ENCODE measurements around the gene FHIT.

The FHIT gene

DNA sequence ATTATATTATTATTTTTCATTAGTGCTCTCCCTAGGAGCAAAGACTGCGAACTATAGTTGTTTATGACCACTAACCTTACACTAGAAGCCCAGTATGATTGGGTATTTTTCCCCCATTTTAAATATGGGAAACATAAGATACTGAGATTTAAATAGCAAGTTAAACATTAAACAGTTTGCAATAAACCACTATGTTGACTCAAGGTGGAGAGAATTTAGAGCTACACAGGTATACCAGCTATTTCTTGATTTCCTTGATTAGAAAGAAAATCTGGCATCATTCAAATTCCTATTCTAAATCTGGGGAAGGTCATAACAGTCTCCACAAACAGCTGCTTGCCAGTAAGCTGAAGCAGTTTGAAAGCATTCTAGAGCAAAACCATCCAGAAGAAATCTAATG, 1337.6 kb downstream of the FHIT start:
- TF ChIP-seq, protein P1, sequence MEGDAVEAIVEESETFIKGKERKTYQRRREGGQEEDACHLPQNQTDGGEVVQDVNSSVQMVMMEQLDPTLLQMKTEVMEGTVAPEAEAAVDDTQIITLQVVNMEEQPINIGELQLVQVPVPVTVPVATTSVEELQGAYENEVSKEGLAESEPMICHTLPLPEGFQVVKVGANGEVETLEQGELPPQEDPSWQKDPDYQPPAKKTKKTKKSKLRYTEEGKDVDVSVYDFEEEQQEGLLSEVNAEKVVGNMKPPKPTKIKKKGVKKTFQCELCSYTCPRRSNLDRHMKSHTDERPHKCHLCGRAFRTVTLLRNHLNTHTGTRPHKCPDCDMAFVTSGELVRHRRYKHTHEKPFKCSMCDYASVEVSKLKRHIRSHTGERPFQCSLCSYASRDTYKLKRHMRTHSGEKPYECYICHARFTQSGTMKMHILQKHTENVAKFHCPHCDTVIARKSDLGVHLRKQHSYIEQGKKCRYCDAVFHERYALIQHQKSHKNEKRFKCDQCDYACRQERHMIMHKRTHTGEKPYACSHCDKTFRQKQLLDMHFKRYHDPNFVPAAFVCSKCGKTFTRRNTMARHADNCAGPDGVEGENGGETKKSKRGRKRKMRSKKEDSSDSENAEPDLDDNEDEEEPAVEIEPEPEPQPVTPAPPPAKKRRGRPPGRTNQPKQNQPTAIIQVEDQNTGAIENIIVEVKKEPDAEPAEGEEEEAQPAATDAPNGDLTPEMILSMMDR (IDR thresholded peaks at IDR 0.05; ENCODE audit: low read depth, low read length, missing control alignments) = no peak
- in situ Hi-C loops (cut with HindIII; ENCODE audit: low pct_ligation_motif_present, low sequenced_read_pairs) = no loop called here
- DNase-seq = no peak
- no peaks in the 10 kb centered on the region for H3K36me3 ChIP-seq (replicated peaks)
- no peaks in the 10 kb centered on the region for H3K27me3 ChIP-seq (replicated peaks)
- no peak overlapping the region for H3K27ac ChIP-seq
- H3K4me3 ChIP-seq (ENCODE audit: low read depth, low read length) = no peak overlapping the region

DNA sequence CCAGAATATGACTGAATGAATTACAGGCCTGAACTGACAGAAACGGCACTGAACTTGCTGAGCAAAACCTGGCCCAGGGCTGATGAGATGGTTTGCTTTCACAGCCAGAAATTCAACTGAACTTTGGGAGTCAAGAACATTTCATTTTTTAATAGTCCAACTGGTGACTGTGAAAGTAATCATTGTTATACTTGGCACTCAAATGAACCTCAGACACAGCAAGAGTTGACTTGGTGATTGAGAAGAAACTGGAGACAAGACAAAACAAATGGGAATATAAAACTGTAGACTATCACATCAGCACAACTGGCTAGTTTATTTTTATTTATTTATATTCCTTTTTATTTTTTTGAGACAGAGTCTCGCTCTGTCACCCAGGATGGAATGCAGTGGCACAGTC, 1342.6 kb downstream of the FHIT start:
- TF ChIP-seq, protein P1 (IDR thresholded peaks at IDR 0.05; ENCODE audit: low read depth, low read length, missing control alignments) = no peak
- in situ Hi-C loops (cut with HindIII; ENCODE audit: low pct_ligation_motif_present, low sequenced_read_pairs) = no loop called here
- Histone ChIP-seq H3K4me3 (ENCODE audit: low read depth, low read length) (no peak overlapping the region), H3K27ac (no peak overlapping the region), H3K36me3 (replicated peaks) (no peaks in the 10 kb centered on the region), H3K27me3 (replicated peaks) (no peaks in the 10 kb centered on the region)
- DNase-seq = no peak

DNA sequence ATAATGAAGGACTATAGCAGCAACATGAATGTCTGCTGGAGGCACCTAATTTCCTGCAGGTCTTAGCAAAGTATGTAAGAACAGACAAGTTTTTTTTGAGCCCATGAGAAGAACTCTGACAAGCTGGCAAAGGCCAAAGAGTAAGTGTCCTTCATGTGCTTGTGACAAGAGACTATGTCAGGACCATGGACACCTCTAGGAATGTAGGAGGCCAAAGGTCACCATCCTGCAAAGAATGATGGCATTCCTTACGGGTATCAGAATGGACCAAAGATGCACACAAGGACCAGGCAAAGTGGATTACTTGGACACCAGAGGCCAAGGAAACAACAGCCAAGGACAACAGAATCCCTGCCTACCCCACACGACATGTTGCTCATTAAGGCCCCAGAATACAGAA, 1343.0 kb downstream of the FHIT start:
- no peak for DNase-seq

DNA sequence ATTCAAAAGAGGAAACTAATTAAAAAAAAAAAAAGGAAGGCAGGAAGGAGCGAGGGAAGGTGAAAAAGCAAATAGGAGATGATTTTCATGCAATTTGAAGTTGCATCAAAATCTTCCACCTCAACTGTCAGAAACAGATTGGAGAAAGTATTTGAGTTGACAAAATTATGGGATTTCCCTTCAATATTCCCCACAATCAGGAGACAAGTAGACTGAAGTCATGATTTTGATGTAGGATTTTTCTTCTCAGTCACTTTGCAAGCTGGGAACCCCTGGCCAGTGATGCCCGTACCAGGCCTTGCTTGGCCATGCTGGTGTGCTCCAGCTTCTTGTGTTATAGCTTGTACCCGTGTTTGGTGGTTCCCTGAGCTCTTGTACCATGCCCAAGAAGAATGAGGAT, 1347.0 kb downstream of the FHIT start:
- in situ Hi-C loops (cut with HindIII; ENCODE audit: low pct_ligation_motif_present, low sequenced_read_pairs) = no loop called here
- Histone ChIP-seq H3K27ac (no peak overlapping the region), H3K4me3 (ENCODE audit: low read depth, low read length) (no peak overlapping the region), H3K36me3 (replicated peaks) (no peaks in the 10 kb centered on the region), H3K27me3 (replicated peaks) (no peaks in the 10 kb centered on the region)
- DNase-seq = no peak
- TF ChIP-seq, protein P1 (IDR thresholded peaks at IDR 0.05; ENCODE audit: low read depth, low read length, missing control alignments) = no peak

More for the DNA sequence above, 1343.0 kb downstream of the FHIT start:
- no peaks in the 10 kb centered on the region for H3K27me3 ChIP-seq (replicated peaks)
- TF ChIP-seq, protein P1 (IDR thresholded peaks at IDR 0.05; ENCODE audit: low read depth, low read length, missing control alignments) = no peak
- no peak overlapping the region for H3K27ac ChIP-seq
- H3K4me3 ChIP-seq (ENCODE audit: low read depth, low read length) = no peak overlapping the region
- H3K36me3 ChIP-seq (replicated peaks) = no peaks in the 10 kb centered on the region
- in situ Hi-C loops (cut with HindIII; ENCODE audit: low pct_ligation_motif_present, low sequenced_read_pairs) = no loop called here

DNA sequence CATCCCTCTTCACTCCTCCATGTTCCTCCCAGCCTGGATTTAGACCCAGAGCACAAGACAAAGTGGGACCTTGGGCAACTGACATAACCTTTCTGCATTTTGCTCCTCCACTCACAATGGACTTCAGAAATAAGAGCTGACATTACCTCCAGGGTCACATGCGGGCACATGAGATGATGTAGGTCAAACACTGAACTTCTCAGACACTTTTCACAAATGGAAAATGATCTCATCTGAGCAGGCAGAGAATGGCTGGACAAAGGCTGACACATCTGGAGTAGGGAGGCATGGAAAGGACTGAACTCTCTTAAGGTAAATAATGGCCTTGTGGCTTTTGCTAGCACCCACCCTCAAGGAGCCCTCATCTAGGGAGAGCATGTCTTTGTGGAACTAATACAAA, 1352.2 kb downstream of the FHIT start:
- Histone ChIP-seq H3K27ac (no peak overlapping the region), H3K36me3 (replicated peaks) (no peaks in the 10 kb centered on the region), H3K27me3 (replicated peaks) (no peaks in the 10 kb centered on the region), H3K4me3 (ENCODE audit: low read depth, low read length) (no peak overlapping the region)
- TF ChIP-seq, protein P1 (IDR thresholded peaks at IDR 0.05; ENCODE audit: low read depth, low read length, missing control alignments) = no peak
- in situ Hi-C loops (cut with HindIII; ENCODE audit: low pct_ligation_motif_present, low sequenced_read_pairs) = no loop called here
- DNase-seq = no peak

DNA sequence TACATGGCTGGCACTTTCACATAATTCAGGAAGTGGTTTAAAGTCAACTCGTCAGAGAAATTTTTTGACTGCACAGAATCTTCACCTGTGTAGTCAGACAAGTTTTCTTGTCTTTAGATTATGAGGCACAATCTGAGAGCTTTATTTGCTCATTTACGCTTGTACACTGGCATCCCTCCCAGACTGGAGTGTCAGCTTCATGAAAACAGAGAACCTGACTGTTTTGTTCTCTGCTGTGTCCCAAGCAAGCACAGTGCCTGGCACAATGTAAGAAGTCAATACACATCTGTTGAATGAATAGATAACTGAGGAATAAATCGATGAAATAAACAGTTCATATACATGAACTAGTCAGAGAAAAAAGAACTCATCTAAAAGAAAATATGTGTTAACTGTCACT, 1355.3 kb downstream of the FHIT start:
- Histone ChIP-seq H3K27ac (no peak overlapping the region), H3K4me3 (ENCODE audit: low read depth, low read length) (no peak overlapping the region), H3K36me3 (replicated peaks) (no peaks in the 10 kb centered on the region), H3K27me3 (replicated peaks) (no peaks in the 10 kb centered on the region)
- in situ Hi-C loops (cut with HindIII; ENCODE audit: low pct_ligation_motif_present, low sequenced_read_pairs) = no loop called here
- TF ChIP-seq, protein P1 (IDR thresholded peaks at IDR 0.05; ENCODE audit: low read depth, low read length, missing control alignments) = no peak
- no peak for DNase-seq
